Uterus (tissue), 4 donors: Measurements from ENCODE around the gene TXNDC5. TPM values are rescaled to one million over a fixed set of nuclear protein-coding genes. Genes with fewer than 3 reads are reported as not detected.

ENCODE experiments used
- DNase-seq, 2 donors: peaks; one replicate each; pipeline ENCODE4 v3.0.0-alpha.2; 2019 to 2020
- H3K27ac ChIP-seq, 2 donors: fragments of 200-600 bp; sonication (generic); 1 replicate in 1 of 2; 2 replicates in 1 of 2; pipeline ENCODE4 v1.5.1; 2016 to 2018
- H3K27me3 ChIP-seq, 2 donors: fragments of 200-600 bp; sonication (generic); one replicate each; pipeline ENCODE4 v1.5.1; 2018 to 2019; ENCODE audit warnings: control low read depth in 1 of 2
- H3K36me3 ChIP-seq, 2 donors: fragments of 200-600 bp; sonication (generic); one replicate each; pipeline ENCODE4 v1.5.1; 2019; ENCODE audit warnings: control low read depth in 1 of 2
- H3K4me1 ChIP-seq, 2 donors: fragments of 200-600 bp; sonication (generic); one replicate each; pipeline ENCODE4 v1.5.1; 2018 to 2019; ENCODE audit warnings: control low read depth in 1 of 2
- H3K4me3 ChIP-seq, 2 donors: fragments of 200-600 bp; sonication (generic); 1 replicate in 1 of 2; 2 replicates in 1 of 2; pipeline ENCODE4 v1.5.1; 2018 to 2019; ENCODE audit warnings: mild to moderate bottlenecking in 1 of 2
- H3K9me3 ChIP-seq, 2 donors: fragments of 200-600 bp; sonication (generic); one replicate each; pipeline ENCODE4 v1.5.1; 2019; ENCODE audit warnings: control low read depth in 1 of 2
- POLR2A ChIP-seq, 2 donors: fragments of 450-650 bp; IDR thresholded peaks; one replicate each; pipeline ENCODE4 v1.6.1; 2016; ENCODE audit warnings: antibody characterized with exemption in 2 of 2, mild to moderate bottlenecking in 1 of 2, moderate library complexity in 1 of 2
- intact Hi-C: fragments of 100-400 bp; cut with DNase I; formaldehyde crosslinking; loops from one replicate; pipeline ENCODE4 v1.15.1; 2023; ENCODE audit warnings: low total_unique reads
- total RNA-seq, 4 donors: library from RNA; depleted of rRNA in 3 of 4; stranded (reverse); fragments of >200 nt in 3 of 4; gene quantifications; one replicate each; pipeline versions ENCODE4 v1.1.0 to v1.2.4, GENCODE V29; 2014 to 2023
- TF ChIP-seq, protein P1 (sequence below), 4 experiments: fragments of 200-600 bp in 2 of 4; fragments of 450-650 bp in 2 of 4; sonication (generic) in 2 of 4; IDR thresholded peaks; one replicate each; pipeline ENCODE4 v1.5.1; 2016 to 2019; ENCODE audit warnings: antibody characterized with exemption in 4 of 4, mild to moderate bottlenecking in 2 of 4, moderate library complexity in 1 of 4
- donor health status: DM: yes; HTN: yes; CAD: no.

Gene TXNDC5
- total RNA-seq, 4 donors from 2014 or later, result 70.8 to 279 (median 104) TPM

DNA sequence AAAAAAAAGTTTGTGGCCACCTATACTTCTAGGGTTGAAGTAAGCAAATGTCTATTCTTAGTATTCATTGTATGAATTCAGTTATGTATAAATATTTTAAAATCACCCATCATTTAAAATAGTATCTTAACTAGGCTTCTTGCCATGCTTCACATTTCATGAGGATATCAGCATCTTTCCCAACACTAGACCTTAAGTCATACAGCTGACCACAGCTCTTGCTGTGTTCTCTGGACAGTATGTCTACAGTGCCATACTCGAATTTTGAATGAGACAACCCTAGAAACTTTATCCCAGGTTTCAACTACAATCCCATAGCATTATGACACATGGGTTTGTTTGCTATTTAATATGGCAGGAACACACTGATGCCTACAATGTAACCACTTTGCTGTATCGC lies 5.2 kb downstream of the TXNDC5 start:
- H3K36me3 ChIP-seq, result no peaks in the 10 kb centered on the region
- H3K9me3 ChIP-seq, result no peaks in the 10 kb centered on the region
- H3K27me3 ChIP-seq, result no peaks in the 10 kb centered on the region
- DNase-seq, result no peak
- H3K27ac ChIP-seq, result no peak overlapping the region
- H3K4me3 ChIP-seq, result no peak overlapping the region
- H3K4me1 ChIP-seq, result peaks cover 0 to 8% of the 10 kb centered on the region in 2 donors
- no peak for TF ChIP-seq POLR2A (IDR thresholded peaks at IDR 0.05)
- TF ChIP-seq, protein P1, sequence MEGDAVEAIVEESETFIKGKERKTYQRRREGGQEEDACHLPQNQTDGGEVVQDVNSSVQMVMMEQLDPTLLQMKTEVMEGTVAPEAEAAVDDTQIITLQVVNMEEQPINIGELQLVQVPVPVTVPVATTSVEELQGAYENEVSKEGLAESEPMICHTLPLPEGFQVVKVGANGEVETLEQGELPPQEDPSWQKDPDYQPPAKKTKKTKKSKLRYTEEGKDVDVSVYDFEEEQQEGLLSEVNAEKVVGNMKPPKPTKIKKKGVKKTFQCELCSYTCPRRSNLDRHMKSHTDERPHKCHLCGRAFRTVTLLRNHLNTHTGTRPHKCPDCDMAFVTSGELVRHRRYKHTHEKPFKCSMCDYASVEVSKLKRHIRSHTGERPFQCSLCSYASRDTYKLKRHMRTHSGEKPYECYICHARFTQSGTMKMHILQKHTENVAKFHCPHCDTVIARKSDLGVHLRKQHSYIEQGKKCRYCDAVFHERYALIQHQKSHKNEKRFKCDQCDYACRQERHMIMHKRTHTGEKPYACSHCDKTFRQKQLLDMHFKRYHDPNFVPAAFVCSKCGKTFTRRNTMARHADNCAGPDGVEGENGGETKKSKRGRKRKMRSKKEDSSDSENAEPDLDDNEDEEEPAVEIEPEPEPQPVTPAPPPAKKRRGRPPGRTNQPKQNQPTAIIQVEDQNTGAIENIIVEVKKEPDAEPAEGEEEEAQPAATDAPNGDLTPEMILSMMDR (IDR thresholded peaks at IDR 0.05), result no peak
- intact Hi-C loops, result loop anchor here (5.0 kb wide), 1 partner anchor 178 kb away; the partner anchor contains the start of gene BMP6

DNA sequence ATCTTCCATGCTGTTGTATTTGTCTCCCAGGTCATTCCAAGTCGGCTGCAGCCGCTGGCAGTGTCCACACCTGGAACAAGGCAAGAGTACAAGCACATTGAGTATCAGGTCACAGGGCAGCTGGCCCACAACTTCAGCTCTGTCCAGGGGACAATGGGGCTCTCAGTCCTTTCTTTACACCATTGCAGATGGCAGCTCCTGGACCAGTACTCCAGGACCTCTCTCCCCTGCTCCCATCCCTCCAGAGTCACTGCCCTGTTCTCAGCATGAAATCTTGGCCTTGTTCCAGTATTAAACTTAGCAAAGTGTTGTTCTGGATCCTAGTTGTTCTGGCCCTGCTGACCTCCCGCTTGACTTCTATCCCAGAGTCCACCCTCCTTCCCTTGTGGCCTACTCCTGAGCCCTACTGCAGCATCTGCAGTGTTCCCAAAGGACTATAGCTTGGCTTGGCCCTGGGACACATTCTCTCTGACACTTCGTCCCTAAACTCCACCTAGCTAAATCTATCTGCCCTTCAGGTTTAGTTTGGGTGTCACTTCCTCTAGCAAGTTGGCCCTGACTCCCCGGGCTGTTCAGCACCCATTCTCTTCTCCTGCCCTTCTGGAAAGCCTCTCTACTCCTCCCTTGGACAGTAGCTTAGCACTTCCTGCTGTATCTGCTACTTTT lies 5.8 kb downstream of the TXNDC5 start:
- Histone ChIP-seq H3K9me3 (no peaks in the 10 kb centered on the region), H3K27ac (no peak overlapping the region), H3K36me3 (no peaks in the 10 kb centered on the region), H3K4me3 (no peak overlapping the region), H3K27me3 (no peaks in the 10 kb centered on the region), H3K4me1 (peaks cover 0 to 8% of the 10 kb centered on the region in 2 donors)
- no peak for DNase-seq
- intact Hi-C loops, result loop anchor here (5.0 kb wide), 2 partner anchors 98 to 177 kb away; partner anchors contain the start of gene BMP6
- TF ChIP-seq POLR2A (IDR thresholded peaks at IDR 0.05), result no peak
- TF ChIP-seq, protein P1 (IDR thresholded peaks at IDR 0.05), result no peak

DNA sequence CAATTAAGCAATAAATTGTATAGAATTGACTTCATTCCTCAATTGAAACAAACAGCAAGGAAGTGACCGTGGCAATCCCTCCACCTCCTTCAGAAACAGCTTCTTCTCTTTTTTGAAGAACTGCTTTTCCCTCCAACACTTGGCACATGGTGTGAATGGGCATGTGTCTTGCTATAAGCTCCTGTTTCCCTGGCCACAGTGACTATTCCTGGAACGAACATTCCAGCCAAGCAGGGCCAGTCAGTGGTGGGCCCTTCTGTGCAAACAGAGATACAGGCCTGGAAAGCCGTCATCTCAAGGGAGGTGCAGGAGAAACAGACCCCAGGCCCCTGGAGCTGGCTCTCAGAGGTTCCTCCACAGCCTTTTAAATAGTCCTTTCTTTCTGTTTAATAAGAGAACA lies 6.9 kb downstream of the TXNDC5 start:
- Histone ChIP-seq H3K4me3 (no peak overlapping the region), H3K36me3 (no peaks in the 10 kb centered on the region), H3K9me3 (no peaks in the 10 kb centered on the region), H3K27me3 (no peaks in the 10 kb centered on the region), H3K27ac (no peak overlapping the region), H3K4me1 (no peaks in the 10 kb centered on the region)
- TF ChIP-seq, protein P1 (IDR thresholded peaks at IDR 0.05), result no peak
- TF ChIP-seq POLR2A (IDR thresholded peaks at IDR 0.05), result no peak
- intact Hi-C loops, result loop anchor here (5.0 kb wide), 1 partner anchor 99 kb away; no protein-coding TSS in a partner anchor
- DNase-seq, result no peak

DNA sequence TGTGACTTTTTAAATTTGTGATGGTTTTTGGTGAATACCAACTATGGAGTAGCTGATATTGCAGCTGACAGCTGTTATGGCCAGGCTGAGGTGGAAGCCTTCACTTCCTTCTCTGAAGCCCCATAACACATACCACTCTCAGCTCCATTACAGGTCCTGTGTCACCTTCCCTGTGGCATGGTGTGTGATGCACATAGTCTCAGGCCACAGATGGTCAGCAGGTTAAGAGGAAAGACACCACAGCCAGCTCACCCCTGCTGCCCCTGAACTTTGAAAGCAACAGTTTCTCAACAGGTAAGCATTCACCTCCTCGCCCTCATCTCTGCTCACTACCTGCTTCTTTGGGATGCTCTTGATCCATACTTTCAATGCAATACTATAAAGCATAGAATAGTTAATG lies 7.7 kb downstream of the TXNDC5 start:
- intact Hi-C loops, result loop anchor here (5.0 kb wide), 1 partner anchor 99 kb away; no protein-coding TSS in a partner anchor
- Histone ChIP-seq H3K27ac (no peak overlapping the region), H3K4me1 (no peaks in the 10 kb centered on the region), H3K36me3 (no peaks in the 10 kb centered on the region), H3K27me3 (no peaks in the 10 kb centered on the region), H3K4me3 (no peak overlapping the region), H3K9me3 (no peaks in the 10 kb centered on the region)
- DNase-seq, result no peak
- TF ChIP-seq, protein P1 (IDR thresholded peaks at IDR 0.05), result no peak
- no peak for TF ChIP-seq POLR2A (IDR thresholded peaks at IDR 0.05)

DNA sequence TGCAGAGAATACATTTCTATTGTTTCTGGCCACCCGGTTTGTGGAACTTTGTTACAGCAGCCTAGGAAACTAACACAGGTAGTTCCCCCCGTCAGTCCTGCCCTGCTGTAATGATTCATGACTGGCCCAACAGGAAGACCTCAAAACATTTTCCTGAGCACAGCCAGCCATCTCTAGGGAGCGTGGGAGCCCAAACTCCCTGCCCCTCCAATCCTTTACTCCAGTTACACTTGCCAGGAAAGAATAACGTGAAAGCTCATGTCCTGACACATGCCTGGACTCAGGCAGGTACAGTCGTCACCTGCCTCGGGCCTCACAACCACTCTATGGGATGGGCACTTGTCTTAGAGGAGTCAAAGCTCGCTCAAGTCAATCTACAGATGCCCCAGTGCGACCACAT lies 8.4 kb downstream of the TXNDC5 start:
- H3K4me3 ChIP-seq, result no peak overlapping the region
- intact Hi-C loops, result loop anchor here (5.0 kb wide), 1 partner anchor 100 kb away; no protein-coding TSS in a partner anchor
- no peaks in the 10 kb centered on the region for H3K4me1 ChIP-seq
- no peak overlapping the region for H3K27ac ChIP-seq
- DNase-seq, result no peak
- TF ChIP-seq, protein P1 (IDR thresholded peaks at IDR 0.05), result no peak
- no peak for TF ChIP-seq POLR2A (IDR thresholded peaks at IDR 0.05)
- H3K27me3 ChIP-seq, result no peaks in the 10 kb centered on the region
- H3K36me3 ChIP-seq, result no peaks in the 10 kb centered on the region
- no peaks in the 10 kb centered on the region for H3K9me3 ChIP-seq
